Measurements from ENCODE around the gene MAN2B2.

The MAN2B2 gene

DNA sequence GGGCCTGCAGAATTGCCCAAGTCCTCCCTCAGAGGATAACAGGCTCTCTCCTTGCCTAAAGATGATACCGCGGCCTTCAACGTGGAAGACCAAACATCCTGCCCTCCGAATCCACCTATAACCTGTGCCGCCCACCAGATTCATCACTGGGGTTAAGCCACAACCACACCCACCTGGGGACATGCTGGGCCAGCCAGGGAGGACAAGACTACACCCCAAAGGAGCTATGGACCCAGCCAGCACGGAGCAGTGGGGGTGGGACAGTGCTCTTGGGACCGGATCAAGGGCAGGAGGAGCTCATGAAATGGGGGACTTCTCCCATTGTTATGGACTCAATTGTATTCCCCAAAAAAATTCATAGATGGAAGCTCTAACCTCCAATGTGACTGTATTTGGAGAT, 6.8 kb upstream of the MAN2B2 start:
- no peak for DNase-seq

DNA sequence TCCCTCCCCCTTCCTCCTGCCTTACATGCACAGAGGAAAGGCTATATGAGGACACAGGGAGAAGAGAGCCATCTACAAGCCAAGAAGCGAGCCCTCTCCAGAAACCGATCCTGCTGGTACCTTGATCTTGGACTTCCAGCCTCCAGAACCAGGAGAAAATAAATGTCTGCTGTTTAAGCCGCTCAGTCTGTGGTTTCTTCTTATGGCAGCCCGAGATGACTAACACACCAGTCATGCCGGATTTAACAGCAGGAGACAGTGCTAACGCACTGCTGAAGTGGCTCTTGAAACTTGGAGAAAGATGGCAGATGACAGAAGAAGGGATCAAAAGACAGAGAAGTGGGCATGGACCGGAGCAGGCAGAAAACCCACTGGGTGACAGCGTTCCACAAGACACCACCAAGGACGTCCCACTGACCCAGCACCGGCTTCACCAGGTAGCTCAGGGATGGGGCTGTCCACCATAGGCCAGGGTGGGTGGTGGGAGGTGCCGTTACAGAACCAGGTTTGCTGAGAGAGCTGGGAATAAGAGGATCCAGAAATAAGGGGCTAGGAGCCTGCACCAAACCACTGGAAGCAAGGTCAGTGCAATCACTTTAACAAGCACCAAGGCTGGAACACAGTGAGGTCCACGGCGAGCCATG, 6.2 kb upstream of the MAN2B2 start:
- DNase-seq: no peak

GRCh38 chr4:6571608-6572007, 3.4 kb upstream of the MAN2B2 start:
- DNase-seq: no peak

- DNase-seq: no peak
Observed at GRCh38 chr4:6573551-6573950, 1.4 kb upstream of the MAN2B2 start.

DNA sequence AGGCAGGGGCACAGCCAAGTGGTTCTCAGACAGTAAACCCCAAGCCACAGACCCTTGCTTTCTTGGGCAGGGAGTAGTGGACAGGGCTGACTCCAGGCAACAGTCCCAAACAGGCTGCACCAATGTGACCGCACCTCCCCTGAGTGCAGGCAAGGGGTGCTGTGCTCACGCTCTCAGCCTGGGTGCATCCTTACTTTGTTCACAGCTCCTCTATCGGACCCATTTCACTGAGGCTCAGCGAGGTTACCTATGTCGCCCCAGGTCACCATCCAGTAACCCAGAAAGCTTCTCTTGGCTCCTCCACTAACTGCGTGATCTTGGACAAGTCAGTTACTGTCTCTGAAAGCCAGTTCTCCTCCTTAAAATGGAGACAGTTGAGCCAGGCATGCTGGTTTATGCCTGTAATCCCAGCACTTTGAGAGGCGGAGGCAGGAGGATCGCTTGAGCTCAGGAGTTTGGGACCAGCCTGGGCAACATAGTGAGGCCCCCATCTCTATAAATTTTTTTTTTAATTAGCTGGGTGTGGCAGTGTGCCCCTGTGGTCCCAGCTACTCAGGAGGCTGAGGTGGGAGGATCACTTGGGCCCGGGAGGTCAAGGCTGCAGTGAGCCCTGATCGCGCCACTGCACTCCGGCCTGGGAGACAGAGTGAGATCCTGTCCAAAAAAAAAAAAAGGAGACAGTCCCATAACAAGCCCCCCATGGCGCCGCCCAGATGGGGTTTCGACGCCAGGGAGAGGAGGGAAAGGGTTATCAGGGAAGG, 823 bp upstream of the MAN2B2 start:
- DNase-seq: no peak

GRCh38 chr4:6575503-6576240, 683 bp downstream of the MAN2B2 start:
- no peak for DNase-seq

- no peak for DNase-seq
Observed at GRCh38 chr4:6576512-6576911, 1.5 kb downstream of the MAN2B2 start.

DNA sequence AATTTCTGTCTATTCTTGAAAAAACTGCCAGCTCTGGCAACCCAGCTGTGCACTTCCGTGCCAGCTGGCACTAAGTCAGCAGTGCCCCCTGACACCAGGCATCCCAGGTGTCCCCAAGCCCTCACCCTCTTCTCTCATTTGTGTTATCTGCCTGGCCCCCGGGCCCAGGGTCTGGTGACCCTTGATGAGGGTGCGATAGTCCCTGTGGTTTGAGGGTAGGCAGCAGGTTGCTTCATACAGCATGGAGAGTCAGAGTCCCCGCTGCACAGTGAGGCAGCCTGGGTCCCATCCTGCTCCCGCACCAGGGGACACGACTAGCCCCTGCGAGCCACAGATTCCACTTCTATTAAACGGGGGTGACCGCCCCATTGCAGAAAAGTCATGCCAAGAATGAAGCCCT, 1.9 kb downstream of the MAN2B2 start:
- DNase-seq: no peak

DNA sequence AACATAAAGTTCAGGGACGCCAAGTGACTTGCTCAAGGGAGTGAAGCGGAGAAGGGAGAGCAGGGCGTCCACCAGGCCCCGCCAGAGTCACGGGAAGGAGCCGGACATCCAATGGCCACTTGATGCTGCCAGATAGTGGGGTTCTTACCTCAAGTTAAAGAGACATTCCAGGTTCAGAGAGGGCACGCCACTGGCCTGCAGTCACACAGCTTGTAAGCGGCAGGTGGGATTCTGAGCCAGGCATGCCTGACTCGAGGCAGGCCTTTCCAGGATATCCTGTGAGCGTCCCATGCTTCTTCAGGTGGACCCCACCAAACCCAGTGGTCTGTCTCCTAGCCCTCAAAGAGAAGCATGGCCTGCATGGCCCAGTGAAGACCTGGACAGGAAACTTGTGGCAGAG, 2.4 kb downstream of the MAN2B2 start:
- no peak for DNase-seq

DNA sequence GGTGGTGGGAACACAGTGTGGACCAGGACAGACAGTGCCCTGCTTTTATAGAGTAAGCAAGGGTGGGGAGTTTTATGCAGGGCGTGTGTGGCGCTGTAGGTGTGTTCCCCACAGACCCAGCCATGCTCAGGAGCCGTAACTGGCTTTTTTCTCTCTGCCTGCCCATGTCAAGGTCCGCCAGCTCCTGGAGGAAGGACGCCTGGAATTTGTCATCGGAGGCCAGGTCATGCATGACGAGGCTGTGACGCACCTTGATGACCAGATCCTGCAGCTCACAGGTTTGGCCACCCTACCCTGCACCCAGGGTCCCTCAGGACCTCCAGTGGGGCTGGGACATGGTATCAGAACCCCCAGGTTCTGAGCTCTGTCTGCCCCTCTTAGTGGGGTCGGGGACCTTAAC, 3.2 kb downstream of the MAN2B2 start:
- no peak for DNase-seq

GRCh38 chr4:6580353-6580752, 5.4 kb downstream of the MAN2B2 start:
- no peak for DNase-seq

GRCh38 chr4:6581566-6582121, 6.7 kb downstream of the MAN2B2 start:
- no peak for DNase-seq

DNA sequence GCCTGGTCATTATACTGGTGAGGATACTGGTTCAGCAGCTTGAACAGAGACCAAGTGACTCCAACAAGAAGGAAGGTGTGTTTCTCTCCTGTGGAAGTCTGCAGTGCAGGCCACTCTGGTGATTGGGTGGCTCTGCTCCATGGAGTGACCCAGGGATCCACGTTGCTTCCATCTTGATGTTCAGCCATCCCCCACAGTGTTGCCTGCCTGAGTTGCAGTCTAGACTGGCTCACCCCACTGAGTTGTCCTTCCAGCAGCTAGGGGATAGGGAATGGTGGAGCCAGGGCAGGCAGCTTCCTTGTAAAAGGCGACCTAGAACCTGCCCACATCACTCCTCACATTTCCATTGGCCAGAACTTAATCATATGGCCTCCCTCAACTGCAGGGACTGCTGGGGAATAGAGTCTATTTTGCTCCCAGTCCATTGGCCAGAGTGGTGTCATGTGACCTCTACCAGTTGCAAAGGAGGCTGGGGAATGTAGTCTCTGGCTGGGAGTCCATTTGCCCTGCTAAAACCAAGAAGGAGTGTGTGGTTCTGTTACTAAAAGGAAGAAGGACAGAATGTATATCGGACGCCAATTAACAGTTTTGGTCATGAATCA, 8.0 kb downstream of the MAN2B2 start:
- no peak for DNase-seq

GRCh38 chr4:6584865-6585264, 9.9 kb downstream of the MAN2B2 start:
- DNase-seq: no peak

DNA sequence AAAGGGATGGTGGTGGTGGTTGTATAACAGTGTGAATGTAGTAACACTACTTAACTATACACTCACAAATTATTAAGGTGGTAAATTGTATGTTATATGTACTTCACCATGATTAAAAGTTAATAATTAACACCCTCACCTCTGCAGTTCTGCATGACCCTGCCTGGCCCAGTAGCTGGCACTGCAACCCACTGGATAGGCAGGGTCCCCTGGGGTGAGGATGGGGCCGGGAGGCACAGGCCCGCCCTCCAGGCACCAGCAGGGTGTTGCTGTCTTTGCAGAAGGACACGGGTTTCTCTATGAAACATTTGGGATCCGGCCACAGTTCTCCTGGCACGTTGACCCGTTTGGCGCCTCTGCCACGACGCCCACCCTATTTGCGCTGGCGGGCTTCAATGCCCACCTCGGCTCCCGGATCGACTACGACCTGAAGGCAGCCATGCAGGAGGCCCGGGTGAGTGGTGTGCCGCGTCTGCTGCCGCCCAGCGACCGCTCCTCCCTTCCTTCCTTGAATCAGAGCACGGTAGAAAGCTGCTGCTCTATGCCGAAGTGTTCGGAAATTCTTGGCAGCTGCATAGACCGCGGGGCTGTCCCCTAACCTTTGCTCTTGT, 11.8 kb downstream of the MAN2B2 start:
- DNase-seq: no peak

DNA sequence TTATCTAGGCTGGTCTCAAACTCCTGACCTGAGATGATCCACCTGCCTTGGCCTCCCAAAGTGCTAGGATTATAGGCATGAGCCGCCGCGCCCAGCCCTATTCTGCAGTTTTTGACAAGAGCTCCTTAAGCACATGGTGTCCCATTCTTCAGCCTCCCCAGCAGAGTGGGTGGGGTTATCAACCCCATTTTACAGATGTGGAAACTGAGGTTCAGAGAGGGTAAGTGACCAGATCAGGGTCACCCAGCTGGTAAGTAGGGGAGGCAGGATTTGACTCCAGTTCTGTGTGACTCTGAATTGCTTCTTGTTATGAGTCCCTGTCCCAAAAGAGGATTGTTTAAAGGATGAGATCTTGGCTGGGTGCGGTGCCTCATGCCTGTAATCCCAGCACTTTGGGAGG, 14.5 kb downstream of the MAN2B2 start:
- no peak for DNase-seq

GRCh38 chr4:6591313-6591712, 16.3 kb downstream of the MAN2B2 start:
- DNase-seq: no peak

- no peak for DNase-seq
Observed at GRCh38 chr4:6591781-6592180, 16.8 kb downstream of the MAN2B2 start.

GRCh38 chr4:6592804-6593563, 18.0 kb downstream of the MAN2B2 start:
- no peak for DNase-seq

DNA sequence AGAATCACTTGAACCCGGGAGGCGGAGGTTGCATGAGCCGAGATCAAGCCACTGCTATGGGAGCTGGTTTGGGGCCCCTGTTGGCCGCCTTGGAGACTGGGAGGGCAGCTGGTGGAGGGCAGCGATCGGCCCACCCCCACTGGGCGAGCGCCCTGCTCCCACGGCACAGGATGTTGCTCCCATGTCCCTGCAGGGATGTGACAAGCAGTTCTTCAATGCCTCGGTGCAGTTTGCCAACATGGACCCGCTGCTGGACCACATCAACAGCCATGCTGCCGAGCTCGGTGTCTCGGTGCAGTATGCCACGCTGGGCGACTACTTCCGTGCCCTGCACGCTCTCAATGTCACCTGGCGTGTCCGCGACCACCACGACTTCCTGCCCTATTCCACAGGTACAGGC, 19.4 kb downstream of the MAN2B2 start:
- no peak for DNase-seq

DNA sequence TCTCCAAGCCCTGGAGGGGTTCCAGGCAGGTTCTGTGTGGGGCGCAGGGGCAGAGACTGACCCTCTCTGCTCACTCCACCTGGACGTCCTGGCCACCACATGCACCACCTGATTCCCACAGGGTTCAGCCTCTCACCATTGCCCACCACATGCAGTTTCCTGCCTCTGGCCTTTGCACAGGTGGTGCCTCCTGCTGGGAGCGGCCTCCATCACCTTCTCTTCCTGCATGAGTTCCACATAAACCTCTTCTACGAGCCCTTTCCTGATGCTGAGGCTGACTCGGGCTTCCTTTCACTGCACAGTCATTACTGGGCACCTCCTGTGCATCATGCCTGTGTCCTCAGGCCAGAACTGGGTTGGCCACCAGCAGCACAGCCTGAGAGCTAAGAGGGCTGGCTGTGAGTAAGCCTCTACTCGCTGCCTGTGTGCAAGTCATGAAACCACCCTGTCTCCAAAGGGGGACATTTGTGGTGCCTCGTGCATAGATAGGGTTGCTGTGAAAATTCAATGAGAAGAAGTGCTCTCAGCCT, 19.9 kb downstream of the MAN2B2 start:
- DNase-seq: no peak
